Endothelial cell (in vitro differentiated cells): ENCODE results near the gene C1orf35. TPM values are rescaled to one million over a fixed set of nuclear protein-coding genes. Genes with fewer than 3 reads are reported as not detected.

Experiments
- DNase-seq: peaks from one replicate; pipeline ENCODE4 v3.0.0; 2021; ENCODE audit warnings: low spot score
- H3K27ac Mint-ChIP-seq: one replicate; pipeline ENCODE4 v1.8.0; 2021; ENCODE audit warnings: mixed read lengths, inconsistent platforms; ENCODE audit not compliant: unreplicated experiment
- H3K27me3 Mint-ChIP-seq: one replicate; pipeline ENCODE4 v1.8.0; 2021; ENCODE audit warnings: mild to moderate bottlenecking, moderate library complexity, mixed read lengths, inconsistent platforms; ENCODE audit not compliant: unreplicated experiment
- H3K36me3 Mint-ChIP-seq: one replicate; pipeline ENCODE4 v1.8.0; 2021; ENCODE audit warnings: mild to moderate bottlenecking, low read depth, mixed read lengths, inconsistent platforms; ENCODE audit not compliant: unreplicated experiment
- H3K4me1 Mint-ChIP-seq: one replicate; pipeline ENCODE4 v1.8.0; 2021; ENCODE audit warnings: mild to moderate bottlenecking, mixed read lengths, inconsistent platforms; ENCODE audit not compliant: unreplicated experiment
- H3K4me3 Mint-ChIP-seq: one replicate; pipeline ENCODE4 v1.8.0; 2021; ENCODE audit warnings: mild to moderate bottlenecking, mixed read lengths, inconsistent platforms; ENCODE audit not compliant: unreplicated experiment
- H3K9me3 Mint-ChIP-seq: one replicate; pipeline ENCODE4 v1.8.0; 2021; ENCODE audit warnings: mixed read lengths, inconsistent platforms; ENCODE audit not compliant: unreplicated experiment
- total RNA-seq: library from RNA; stranded (reverse); fragmentation: NEBNext Ultra II Directional; extraction: Animal tissue kit (Norgen Biotek cat#: 25700); gene quantifications from one replicate; pipeline ENCODE4 v1.2.1, GENCODE V29; 2021; ENCODE audit not compliant: unreplicated experiment
- TF ChIP-seq, protein P1 (sequence below): fragments of 200-600 bp; sonication (generic); IDR thresholded peaks from one replicate; pipeline ENCODE4 v1.5.0; 2021; ENCODE audit warnings: antibody characterized with exemption; ENCODE audit not compliant: unreplicated experiment

Gene C1orf35
- total RNA-seq, 1 donor from 2014 or later = 23.2 TPM

- peak overlapping the region; percentile 7 for H3K4me3 Mint-ChIP-seq
- peaks cover 4% of the 10 kb centered on the region for H3K9me3 Mint-ChIP-seq
- DNase-seq = no peak
- peaks cover 3% of the 10 kb centered on the region for H3K4me1 Mint-ChIP-seq
- peaks cover 5% of the 10 kb centered on the region for H3K36me3 Mint-ChIP-seq
- H3K27ac Mint-ChIP-seq = no peak overlapping the region
- peaks cover 23% of the 10 kb centered on the region for H3K27me3 Mint-ChIP-seq
- TF ChIP-seq, protein P1, sequence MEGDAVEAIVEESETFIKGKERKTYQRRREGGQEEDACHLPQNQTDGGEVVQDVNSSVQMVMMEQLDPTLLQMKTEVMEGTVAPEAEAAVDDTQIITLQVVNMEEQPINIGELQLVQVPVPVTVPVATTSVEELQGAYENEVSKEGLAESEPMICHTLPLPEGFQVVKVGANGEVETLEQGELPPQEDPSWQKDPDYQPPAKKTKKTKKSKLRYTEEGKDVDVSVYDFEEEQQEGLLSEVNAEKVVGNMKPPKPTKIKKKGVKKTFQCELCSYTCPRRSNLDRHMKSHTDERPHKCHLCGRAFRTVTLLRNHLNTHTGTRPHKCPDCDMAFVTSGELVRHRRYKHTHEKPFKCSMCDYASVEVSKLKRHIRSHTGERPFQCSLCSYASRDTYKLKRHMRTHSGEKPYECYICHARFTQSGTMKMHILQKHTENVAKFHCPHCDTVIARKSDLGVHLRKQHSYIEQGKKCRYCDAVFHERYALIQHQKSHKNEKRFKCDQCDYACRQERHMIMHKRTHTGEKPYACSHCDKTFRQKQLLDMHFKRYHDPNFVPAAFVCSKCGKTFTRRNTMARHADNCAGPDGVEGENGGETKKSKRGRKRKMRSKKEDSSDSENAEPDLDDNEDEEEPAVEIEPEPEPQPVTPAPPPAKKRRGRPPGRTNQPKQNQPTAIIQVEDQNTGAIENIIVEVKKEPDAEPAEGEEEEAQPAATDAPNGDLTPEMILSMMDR = no peak
Observed at GRCh38 chr1:228061411-228062084, 41.6 kb downstream of the C1orf35 start.

GRCh38 chr1:228060458-228061190, 42.5 kb downstream of the C1orf35 start:
- TF ChIP-seq, protein P1 = no peak
- peaks cover 21% of the 10 kb centered on the region for H3K27me3 Mint-ChIP-seq
- H3K4me1 Mint-ChIP-seq = peaks cover 3% of the 10 kb centered on the region
- H3K9me3 Mint-ChIP-seq = peaks cover 4% of the 10 kb centered on the region
- peaks cover 5% of the 10 kb centered on the region for H3K36me3 Mint-ChIP-seq
- DNase-seq = no peak
- H3K4me3 Mint-ChIP-seq = peak overlapping the region; percentile 7
- no peak overlapping the region for H3K27ac Mint-ChIP-seq

- peaks cover 21% of the 10 kb centered on the region for H3K27me3 Mint-ChIP-seq
- peaks cover 4% of the 10 kb centered on the region for H3K9me3 Mint-ChIP-seq
- no peak for DNase-seq
- H3K27ac Mint-ChIP-seq = no peak overlapping the region
- H3K36me3 Mint-ChIP-seq = peaks cover 5% of the 10 kb centered on the region
- H3K4me1 Mint-ChIP-seq = peaks cover 3% of the 10 kb centered on the region
- TF ChIP-seq, protein P1 = no peak
- H3K4me3 Mint-ChIP-seq = no peak overlapping the region
Observed at GRCh38 chr1:228059634-228060457, 43.3 kb downstream of the C1orf35 start.

DNA sequence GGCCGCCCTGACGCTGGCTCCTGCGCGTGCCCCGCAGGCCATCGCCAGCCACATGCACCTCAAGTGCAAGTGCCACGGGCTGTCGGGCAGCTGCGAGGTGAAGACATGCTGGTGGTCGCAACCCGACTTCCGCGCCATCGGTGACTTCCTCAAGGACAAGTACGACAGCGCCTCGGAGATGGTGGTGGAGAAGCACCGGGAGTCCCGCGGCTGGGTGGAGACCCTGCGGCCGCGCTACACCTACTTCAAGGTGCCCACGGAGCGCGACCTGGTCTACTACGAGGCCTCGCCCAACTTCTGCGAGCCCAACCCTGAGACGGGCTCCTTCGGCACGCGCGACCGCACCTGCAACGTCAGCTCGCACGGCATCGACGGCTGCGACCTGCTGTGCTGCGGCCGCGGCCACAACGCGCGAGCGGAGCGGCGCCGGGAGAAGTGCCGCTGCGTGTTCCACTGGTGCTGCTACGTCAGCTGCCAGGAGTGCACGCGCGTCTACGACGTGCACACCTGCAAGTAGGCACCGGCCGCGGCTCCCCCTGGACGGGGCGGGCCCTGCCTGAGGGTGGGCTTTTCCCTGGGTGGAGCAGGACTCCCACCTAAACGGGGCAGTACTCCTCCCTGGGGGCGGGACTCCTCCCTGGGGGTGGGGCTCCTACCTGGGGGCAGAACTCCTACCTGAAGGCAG, 44.0 kb downstream of the C1orf35 start:
- H3K27ac Mint-ChIP-seq = no peak overlapping the region
- no peak for DNase-seq
- H3K4me1 Mint-ChIP-seq = peaks cover 3% of the 10 kb centered on the region
- peaks cover 21% of the 10 kb centered on the region for H3K27me3 Mint-ChIP-seq
- no peak overlapping the region for H3K4me3 Mint-ChIP-seq
- TF ChIP-seq, protein P1 = no peak
- H3K9me3 Mint-ChIP-seq = peaks cover 4% of the 10 kb centered on the region
- H3K36me3 Mint-ChIP-seq = peaks cover 5% of the 10 kb centered on the region
